GM18505 (cell line): ENCODE measurements around the gene NUCB2.

Experiments used
- ATAC-seq: cut with Tn5 transposase; IDR thresholded peaks from one replicate; pipeline ENCODE4 v1.9.1; 2021; ENCODE audit not compliant: unreplicated experiment
- POLR2A ChIP-seq: IDR thresholded peaks from 4 replicates; pipeline ENCODE4 v1.6.1; 2011; ENCODE audit warnings: borderline replicate concordance; ENCODE audit not compliant: insufficient read depth, insufficient read length; ENCODE audit errors: extremely low read depth

Gene NUCB2

DNA sequence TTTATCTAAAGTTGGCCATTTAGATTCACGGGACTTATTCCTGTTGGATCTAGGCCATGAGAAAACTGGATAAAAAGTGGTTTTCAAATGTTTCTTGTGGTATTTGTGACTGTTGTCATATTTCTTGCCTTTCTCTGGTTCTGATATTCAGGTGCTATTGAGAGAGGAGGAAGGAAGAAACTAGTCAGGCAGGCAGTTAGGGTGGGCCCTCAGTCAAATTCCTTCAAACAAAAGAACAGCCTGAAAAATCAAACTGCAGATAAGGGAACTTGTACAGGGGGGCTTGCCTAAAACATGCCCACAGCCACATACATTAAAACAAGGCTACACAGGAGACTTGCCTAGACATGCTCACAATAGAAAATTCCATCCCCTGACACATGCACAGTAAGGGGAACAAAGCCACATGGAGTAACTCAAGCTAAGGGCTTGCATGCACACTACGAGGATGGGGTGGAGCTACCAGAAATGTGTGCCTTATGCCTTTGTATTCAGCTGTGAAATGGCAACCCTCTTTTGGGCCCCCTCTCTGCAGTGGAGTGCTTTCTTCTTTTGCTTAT, 93.2 kb downstream of the NUCB2 start:
- no peak for ATAC-seq
- no peak for TF ChIP-seq POLR2A

GRCh38 chr11:17371614-17372013, 95.1 kb downstream of the NUCB2 start:
- TF ChIP-seq POLR2A, result no peak
- no peak for ATAC-seq

GRCh38 chr11:17375547-17375946, 99.0 kb downstream of the NUCB2 start:
- TF ChIP-seq POLR2A, result no peak
- no peak for ATAC-seq

DNA sequence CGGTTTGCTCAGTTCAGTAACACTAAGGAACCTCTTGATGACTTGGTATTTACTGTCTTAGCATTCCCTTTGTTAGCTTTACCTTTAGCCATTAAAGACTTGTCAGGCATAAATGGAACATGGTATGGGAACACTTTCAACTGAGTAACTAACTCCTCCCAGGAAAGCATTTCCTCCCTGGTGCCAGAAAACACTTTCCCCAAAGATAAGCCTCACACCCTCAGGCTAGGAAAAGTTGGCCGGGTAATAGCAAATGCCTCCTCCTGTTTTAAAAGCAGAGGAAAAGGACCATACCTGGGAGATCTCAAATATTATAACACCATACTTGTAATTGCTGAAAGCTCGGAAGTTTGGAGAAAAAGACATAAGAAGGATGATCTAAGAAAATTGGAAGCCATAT, 100.0 kb downstream of the NUCB2 start:
- no peak for TF ChIP-seq POLR2A
- ATAC-seq, result no peak

GRCh38 chr11:17378655-17379054, 102.1 kb downstream of the NUCB2 start:
- ATAC-seq, result no peak
- no peak for TF ChIP-seq POLR2A

DNA sequence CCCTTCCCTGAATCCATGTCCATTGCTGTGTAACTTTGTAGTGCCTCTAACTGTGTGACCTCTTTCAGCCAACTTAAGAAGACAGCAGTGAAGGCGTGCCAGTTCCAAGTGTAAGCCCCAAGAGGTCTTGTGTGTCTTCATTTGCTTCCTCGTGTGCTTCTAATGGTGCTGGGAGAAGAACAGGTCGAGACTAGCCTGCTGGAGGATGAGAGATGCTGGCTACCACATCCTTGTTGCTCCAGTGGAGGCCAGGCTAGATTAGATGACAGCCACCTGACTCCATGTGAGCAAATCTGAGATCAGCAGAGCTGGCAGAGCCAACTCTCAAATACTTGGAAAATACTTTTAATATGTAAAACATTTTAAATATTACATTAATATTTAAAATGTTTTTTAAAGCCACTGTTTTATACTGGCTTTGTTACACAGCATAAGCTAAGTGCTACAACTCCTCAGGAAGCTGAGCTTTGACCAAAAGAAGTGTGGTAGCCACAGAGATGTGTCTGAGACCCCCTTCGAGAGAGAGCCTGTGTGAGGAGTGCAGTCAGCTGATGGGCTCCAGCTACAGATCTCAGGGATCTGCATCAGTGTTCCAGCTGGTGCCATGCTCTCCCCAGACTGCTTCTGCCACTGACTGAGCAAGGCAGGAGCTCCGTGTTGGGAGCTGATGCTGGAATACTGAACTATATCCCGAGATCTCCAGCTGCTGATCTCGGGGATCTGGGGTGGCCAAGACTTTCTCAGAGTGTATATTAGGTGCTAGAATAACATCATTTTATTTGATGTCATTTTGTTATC, 103.0 kb downstream of the NUCB2 start:
- TF ChIP-seq POLR2A, result no peak
- no peak for ATAC-seq

GRCh38 chr11:17381156-17381555, 104.6 kb downstream of the NUCB2 start:
- no peak for TF ChIP-seq POLR2A
- ATAC-seq, result no peak
